Naive B cell (primary cell): ENCODE results near the gene BRD8. TPM values are rescaled to one million over a fixed set of nuclear protein-coding genes. Genes with fewer than 3 reads are reported as not detected.
A peak's percentile ranks its signal among the peaks of the same experiment; 100 is the strongest.
"Not testable (repeated sequence)": the region's sequence is repeated elsewhere in the genome, so short reads cannot be mapped to it uniquely, and the experiment has no call there.

Experiments used
- ATAC-seq, 2 donors: fragments of 150-1000 bp; cut with Tn5 transposase; 2 replicates each; pipeline ENCODE4 v1.10.0; 2021; ENCODE audit warnings: low read depth in 2 of 2, mild to moderate bottlenecking in 2 of 2, moderate library complexity in 2 of 2
- DNase-seq: peaks from one replicate; pipeline ENCODE4 v3.0.0; 2022
- H3K27ac Mint-ChIP-seq, 6 donors: one replicate each; pipeline ENCODE4 v1.8.0; 2020 to 2022; ENCODE audit warnings: mild to moderate bottlenecking in 6 of 6, mixed read lengths in 6 of 6, moderate library complexity in 5 of 6, inconsistent platforms in 2 of 6
- H3K27me3 Mint-ChIP-seq, 3 donors: one replicate each; pipeline ENCODE4 v1.8.0; 2021 to 2022; ENCODE audit warnings: mixed read lengths in 3 of 3, mild to moderate bottlenecking in 1 of 3
- H3K36me3 Mint-ChIP-seq, 2 donors: one replicate each; pipeline ENCODE4 v1.8.0; 2020 to 2022; ENCODE audit warnings: mixed read lengths in 2 of 2, inconsistent platforms in 1 of 2, mild to moderate bottlenecking in 1 of 2
- H3K4me1 Mint-ChIP-seq, 3 donors: one replicate each; pipeline ENCODE4 v1.8.0; 2020 to 2022; ENCODE audit warnings: mixed read lengths in 3 of 3, inconsistent platforms in 1 of 3, mild to moderate bottlenecking in 1 of 3, moderate library complexity in 1 of 3
- H3K4me3 Mint-ChIP-seq, 8 donors: one replicate each; pipeline ENCODE4 v1.8.0; 2020 to 2022; ENCODE audit warnings: mild to moderate bottlenecking in 8 of 8, mixed read lengths in 8 of 8, moderate library complexity in 8 of 8, inconsistent platforms in 2 of 8
- H3K9me3 Mint-ChIP-seq, 7 donors: one replicate each; pipeline ENCODE4 v1.8.0; 2020 to 2022; ENCODE audit warnings: mixed read lengths in 7 of 7, mild to moderate bottlenecking in 5 of 7, inconsistent platforms in 2 of 7, moderate library complexity in 1 of 7
- polyA plus RNA-seq, 6 donors: library from polyadenylated mRNA; unstranded; fragments of 300-500 nt; fragmentation: Illumina TruSeq; gene quantifications; one replicate each; pipeline ENCODE4 v1.2.3, GENCODE V29; 2021; ENCODE audit warnings: low read depth in 6 of 6

BRD8 gene
- polyA plus RNA-seq, 6 donors from 2014 or later: 11.2 to 38.2 (median 26.2) TPM

DNA sequence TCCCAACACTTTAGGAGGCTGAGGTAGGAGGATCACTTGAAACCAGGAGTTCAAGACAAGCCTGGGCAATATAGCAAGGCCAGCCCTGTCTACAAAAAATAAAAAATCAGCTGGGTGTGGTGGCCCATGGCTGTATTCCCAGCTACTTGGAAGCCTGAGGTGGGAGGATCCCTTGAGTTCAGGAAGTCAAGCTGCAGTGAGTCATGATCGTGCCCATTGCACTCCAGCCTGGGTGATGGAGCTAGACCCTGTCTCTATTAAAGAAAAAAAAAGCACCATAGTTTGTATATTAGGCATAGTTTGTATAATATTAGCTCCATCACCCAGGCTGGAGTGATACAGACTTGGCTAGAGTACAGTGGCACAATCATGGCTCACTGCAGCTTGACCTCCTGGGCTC lies 29.6 kb downstream of the BRD8 start:
- no peaks in the 10 kb centered on the region for H3K27me3 Mint-ChIP-seq
- no peaks in the 10 kb centered on the region for H3K4me1 Mint-ChIP-seq
- H3K4me3 Mint-ChIP-seq: no peak overlapping the region
- no peaks in the 10 kb centered on the region for H3K9me3 Mint-ChIP-seq
- ATAC-seq (no peak), DNase-seq (no peak)
- no peak overlapping the region for H3K27ac Mint-ChIP-seq
- H3K36me3 Mint-ChIP-seq: no peaks in the 10 kb centered on the region

GRCh38 chr5:138143578-138143977 lies 34.9 kb downstream of the BRD8 start:
- H3K36me3 Mint-ChIP-seq: not testable (repeated sequence)

GRCh38 chr5:138141734-138142133 lies 36.7 kb downstream of the BRD8 start:
- no peaks in the 10 kb centered on the region for H3K9me3 Mint-ChIP-seq
- DNase-seq: no peak
- H3K4me1 Mint-ChIP-seq: peaks cover 5 to 13% (median 11%) of the 10 kb centered on the region in 3 donors
- H3K36me3 Mint-ChIP-seq: no peaks in the 10 kb centered on the region
- no peak for ATAC-seq
- no peak overlapping the region for H3K4me3 Mint-ChIP-seq
- H3K27me3 Mint-ChIP-seq: peaks cover 4 to 17% (median 11%) of the 10 kb centered on the region in 3 donors
- H3K27ac Mint-ChIP-seq: no peak overlapping the region

More at GRCh38 chr5:138143578-138143977, 34.9 kb downstream of the BRD8 start:
- not testable (repeated sequence) for H3K27ac Mint-ChIP-seq, DNase-seq, H3K9me3 Mint-ChIP-seq, ATAC-seq, H3K4me3 Mint-ChIP-seq, H3K27me3 Mint-ChIP-seq
- peaks cover 5 to 13% (median 11%) of the 10 kb centered on the region in 3 donors for H3K4me1 Mint-ChIP-seq

GRCh38 chr5:138140268-138140667 lies 38.2 kb downstream of the BRD8 start:
- H3K27me3 Mint-ChIP-seq: peaks cover 10 to 25% (median 19%) of the 10 kb centered on the region in 3 donors
- H3K4me3 Mint-ChIP-seq: no peak overlapping the region
- no peak overlapping the region for H3K27ac Mint-ChIP-seq
- H3K4me1 Mint-ChIP-seq: peaks cover 5 to 13% (median 11%) of the 10 kb centered on the region in 3 donors
- DNase-seq: no peak
- H3K9me3 Mint-ChIP-seq: no peaks in the 10 kb centered on the region
- no peaks in the 10 kb centered on the region for H3K36me3 Mint-ChIP-seq
- no peak for ATAC-seq

DNA sequence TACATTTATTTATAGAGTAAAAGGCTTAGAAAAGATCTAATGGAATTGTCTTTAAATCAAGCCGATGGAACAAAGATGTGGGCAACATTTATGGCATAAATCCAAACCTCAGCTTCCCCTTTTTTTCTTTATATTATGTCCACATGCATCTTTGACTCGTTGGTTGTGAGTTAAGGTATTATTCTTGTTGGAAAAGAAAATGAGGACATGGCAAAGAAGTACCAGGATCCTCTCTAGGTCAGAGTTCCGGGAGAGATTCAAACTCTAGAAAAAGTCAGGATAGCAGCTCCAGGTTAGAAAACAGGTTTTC lies 38.7 kb downstream of the BRD8 start:
- DNase-seq (no peak), ATAC-seq (no peak)
- peaks cover 5 to 13% (median 11%) of the 10 kb centered on the region in 3 donors for H3K4me1 Mint-ChIP-seq
- peak overlapping the region in 4 of 8 donors; percentile 21 to 60 (median 44) for H3K4me3 Mint-ChIP-seq
- no peaks in the 10 kb centered on the region for H3K36me3 Mint-ChIP-seq
- peaks cover 10 to 25% (median 20%) of the 10 kb centered on the region in 3 donors for H3K27me3 Mint-ChIP-seq
- no peak overlapping the region for H3K27ac Mint-ChIP-seq
- no peaks in the 10 kb centered on the region for H3K9me3 Mint-ChIP-seq

DNA sequence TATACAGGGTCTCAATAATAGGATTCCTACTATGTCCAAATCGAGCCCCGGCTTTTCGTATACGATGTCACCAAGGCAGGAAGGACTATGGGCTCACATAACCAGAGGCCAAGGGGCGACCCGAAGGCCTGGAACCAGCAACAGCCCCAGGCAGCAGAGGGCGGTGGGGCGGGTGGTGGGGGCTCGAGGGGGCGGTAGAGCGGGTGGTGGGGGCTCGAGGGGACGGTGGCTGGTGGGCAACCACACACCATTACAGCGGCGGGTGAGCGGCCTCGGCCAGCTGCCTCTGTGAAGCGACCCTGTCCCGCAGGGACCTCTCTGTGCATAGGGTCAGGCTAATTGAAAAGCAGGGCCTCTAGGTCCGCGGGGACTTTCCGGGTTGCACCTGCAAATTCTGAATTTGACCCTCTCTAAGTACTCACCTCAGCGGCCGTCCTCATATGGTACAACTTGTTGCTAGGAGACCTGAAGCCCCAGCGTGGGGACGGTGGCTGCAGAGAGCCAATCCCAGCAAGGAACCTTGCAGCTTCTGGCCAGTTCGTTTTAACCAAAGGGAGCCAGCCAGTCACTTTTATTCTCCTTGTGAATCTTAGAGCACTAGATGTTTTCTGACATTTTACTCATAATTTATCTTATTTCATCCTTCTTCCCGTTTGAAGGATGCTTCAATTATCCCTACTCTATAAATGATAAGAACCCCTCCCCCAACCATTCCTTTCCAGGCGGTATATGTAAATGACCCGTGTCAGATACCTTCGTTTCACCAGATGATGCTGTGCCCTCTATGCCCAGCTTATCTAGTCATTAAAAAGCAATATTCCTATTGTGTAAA lies 39.3 kb downstream of the BRD8 start, which contains the start of gene NME5:
TSS of gene NME5 (minus strand) at position 480 of the 832 bp plus-strand sequence. CDS start 648 bp downstream, outside the sequence.
- no peak within 1 kb of the TSS for H3K27ac Mint-ChIP-seq
- DNase-seq (peak; percentile 8), ATAC-seq (peak; percentile 16 to 40)
- peak within 1 kb of the TSS in 6 of 8 donors; percentile 15 to 60 (median 40) for H3K4me3 Mint-ChIP-seq
- H3K4me1 Mint-ChIP-seq: peaks cover 5 to 13% (median 11%) of the 10 kb centered on the region in 3 donors
- no peaks in the 10 kb centered on the region for H3K9me3 Mint-ChIP-seq
- no peaks in the 10 kb centered on the region for H3K36me3 Mint-ChIP-seq
- H3K27me3 Mint-ChIP-seq: peaks cover 10 to 25% (median 20%) of the 10 kb centered on the region in 3 donors

GRCh38 chr5:138132543-138132942 lies 45.9 kb downstream of the BRD8 start:
- Mint-ChIP-seq H3K36me3 (no peaks in the 10 kb centered on the region), H3K4me1 (peaks cover 0 to 6% (median 0%) of the 10 kb centered on the region in 3 donors), H3K9me3 (no peaks in the 10 kb centered on the region), H3K27me3 (peaks cover 18 to 21% (median 21%) of the 10 kb centered on the region in 3 donors), H3K27ac (no peak overlapping the region), H3K4me3 (peak overlapping the region in 2 of 8 donors; percentile 13 to 70)
- DNase-seq (no peak), ATAC-seq (no peak)

GRCh38 chr5:138129347-138129746 lies 49.1 kb downstream of the BRD8 start:
- Mint-ChIP-seq H3K4me3 (no peak overlapping the region), H3K27ac (peak overlapping the region in 1 of 6 donors; percentile 10), H3K36me3 (no peaks in the 10 kb centered on the region), H3K27me3 (peaks cover 8 to 16% (median 10%) of the 10 kb centered on the region in 3 donors), H3K9me3 (no peaks in the 10 kb centered on the region), H3K4me1 (peaks cover 0 to 6% (median 0%) of the 10 kb centered on the region in 3 donors)
- ATAC-seq: no peak
- DNase-seq: no peak

- Mint-ChIP-seq H3K9me3 (no peaks in the 10 kb centered on the region), H3K27me3 (peaks cover 6 to 12% (median 8%) of the 10 kb centered on the region in 3 donors), H3K36me3 (no peaks in the 10 kb centered on the region), H3K4me1 (peaks cover 0 to 5% (median 0%) of the 10 kb centered on the region in 3 donors), H3K27ac (no peak overlapping the region), H3K4me3 (no peak overlapping the region)
- no peak for ATAC-seq
- DNase-seq: no peak
These were observed 50.1 kb downstream of the BRD8 start for GRCh38 chr5:138128334-138128733.

GRCh38 chr5:138115254-138115653 lies 63.2 kb downstream of the BRD8 start:
- Mint-ChIP-seq H3K4me3 (no peak overlapping the region), H3K9me3 (no peaks in the 10 kb centered on the region), H3K4me1 (no peaks in the 10 kb centered on the region), H3K27me3 (peaks cover 0 to 19% (median 9%) of the 10 kb centered on the region in 3 donors), H3K36me3 (no peaks in the 10 kb centered on the region), H3K27ac (no peak overlapping the region)
- ATAC-seq (no peak), DNase-seq (no peak)

DNA sequence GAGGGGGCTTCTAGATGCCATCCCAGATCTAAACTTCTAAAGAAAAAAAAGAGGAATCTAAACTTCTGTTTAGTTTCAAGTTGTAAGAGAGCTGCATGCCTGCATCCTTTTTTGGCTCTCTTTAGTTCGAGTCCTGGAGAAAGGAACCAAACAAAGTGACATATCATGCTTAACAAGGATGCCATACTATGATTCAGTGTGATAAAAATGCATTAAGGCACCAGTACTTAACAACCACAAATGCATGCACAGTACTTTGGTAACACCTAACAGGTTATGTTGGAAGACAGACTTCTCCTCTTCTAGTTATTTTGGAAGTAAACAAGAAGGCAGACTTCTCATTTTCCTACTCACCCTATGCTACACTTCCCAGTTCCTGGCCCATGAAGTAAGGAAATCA lies 66.5 kb downstream of the BRD8 start:
- Mint-ChIP-seq H3K36me3 (no peaks in the 10 kb centered on the region), H3K27ac (no peak overlapping the region), H3K4me3 (no peak overlapping the region)

GRCh38 chr5:138111181-138111580 lies 67.2 kb downstream of the BRD8 start:
- Mint-ChIP-seq H3K4me3 (no peak overlapping the region), H3K36me3 (no peaks in the 10 kb centered on the region), H3K27ac (no peak overlapping the region), H3K27me3 (peaks cover 5 to 25% (median 10%) of the 10 kb centered on the region in 3 donors), H3K4me1 (no peaks in the 10 kb centered on the region), H3K9me3 (no peaks in the 10 kb centered on the region)
- no peak for ATAC-seq
- no peak for DNase-seq

More for the DNA sequence above, 66.5 kb downstream of the BRD8 start:
- ATAC-seq: no peak
- Mint-ChIP-seq H3K4me1 (no peaks in the 10 kb centered on the region), H3K27me3 (peaks cover 5 to 25% (median 10%) of the 10 kb centered on the region in 3 donors), H3K9me3 (no peaks in the 10 kb centered on the region)
- no peak for DNase-seq

- DNase-seq (no peak), ATAC-seq (no peak)
- no peaks in the 10 kb centered on the region for H3K4me1 Mint-ChIP-seq
- peaks cover 5 to 25% (median 10%) of the 10 kb centered on the region in 3 donors for H3K27me3 Mint-ChIP-seq
- no peak overlapping the region for H3K4me3 Mint-ChIP-seq
- H3K9me3 Mint-ChIP-seq: no peaks in the 10 kb centered on the region
- peak overlapping the region in 1 of 6 donors; percentile 45 for H3K27ac Mint-ChIP-seq
- H3K36me3 Mint-ChIP-seq: no peaks in the 10 kb centered on the region
These were observed 68.0 kb downstream of the BRD8 start for GRCh38 chr5:138110266-138110963.
